IPS-18a (cell line): ENCODE measurements around the gene MAP6.

Experiments used
- H3K27ac ChIP-seq: one replicate; pipeline ENCODE4 v1.5.1; 2013; ENCODE audit warnings: low read length
- H3K27me3 ChIP-seq: one replicate; pipeline ENCODE4 v1.6.1; 2013; ENCODE audit warnings: mild to moderate bottlenecking, low read length; ENCODE audit not compliant: control insufficient read depth, insufficient read depth
- H3K36me3 ChIP-seq: one replicate; pipeline ENCODE4 v1.6.1; 2013; ENCODE audit warnings: low read depth, low read length; ENCODE audit not compliant: control insufficient read depth
- H3K4me1 ChIP-seq: one replicate; pipeline ENCODE4 v1.6.1; 2013; ENCODE audit warnings: low read depth, low read length; ENCODE audit not compliant: control insufficient read depth
- H3K4me3 ChIP-seq: one replicate; pipeline ENCODE4 v1.5.1; 2013; ENCODE audit warnings: low read length
- H3K9ac ChIP-seq: one replicate; pipeline ENCODE4 v1.6.1; 2013; ENCODE audit warnings: mild to moderate bottlenecking, low read length, moderate library complexity
- H3K9me3 ChIP-seq: one replicate; pipeline ENCODE4 v1.6.1; 2013; ENCODE audit warnings: low read depth, low read length; ENCODE audit not compliant: control insufficient read depth

Gene MAP6

DNA sequence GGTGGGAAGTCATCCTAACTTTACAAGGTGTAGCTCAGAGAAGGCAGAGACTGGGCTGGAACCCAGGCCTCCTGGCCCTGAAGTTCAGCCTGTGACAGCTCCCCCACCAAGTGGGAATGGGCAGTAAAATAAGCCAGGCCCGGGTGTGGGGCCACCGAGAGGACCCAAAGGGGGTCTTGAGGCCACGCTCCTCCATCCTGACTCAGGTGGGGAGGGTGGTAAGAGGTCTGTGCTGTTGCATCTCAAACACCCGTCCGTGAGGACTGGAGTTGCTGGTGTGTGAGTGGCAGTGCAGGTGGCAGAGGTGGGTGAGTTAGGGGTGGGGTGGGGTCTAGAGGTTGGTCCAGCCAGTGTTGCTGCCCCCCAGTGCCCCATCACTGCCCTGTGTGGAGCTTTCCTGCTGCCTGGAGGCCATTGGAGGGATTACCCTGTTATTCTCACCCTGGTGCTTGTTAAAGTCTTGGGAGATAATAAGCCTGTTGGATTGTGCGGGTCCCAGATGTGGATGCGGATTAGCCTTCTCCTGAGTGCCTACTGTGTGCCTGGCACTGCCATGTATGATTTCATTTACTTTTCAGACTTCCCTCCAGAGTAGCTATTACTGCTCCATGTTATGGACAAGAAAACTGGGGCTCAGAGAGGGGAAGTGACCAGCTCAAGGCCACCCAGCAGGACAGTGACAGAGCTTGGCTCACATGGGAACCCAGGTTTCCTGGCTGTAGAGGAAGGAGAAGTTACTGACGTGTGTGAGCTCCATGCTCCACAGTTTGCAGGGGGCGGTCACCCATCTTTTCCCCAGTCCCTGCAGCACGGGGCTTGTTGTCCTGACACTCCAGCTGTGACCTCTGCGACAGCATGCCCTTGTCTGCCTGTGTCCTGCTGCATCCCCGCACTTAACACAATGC, 93.9 kb downstream of the MAP6 start:
- H3K27ac ChIP-seq: no peak overlapping the region
- H3K27me3 ChIP-seq: no peaks in the 10 kb centered on the region
- peaks cover 9% of the 10 kb centered on the region for H3K4me1 ChIP-seq
- H3K9me3 ChIP-seq: no peaks in the 10 kb centered on the region
- H3K36me3 ChIP-seq: peaks cover 41% of the 10 kb centered on the region
- no peak overlapping the region for H3K9ac ChIP-seq
- H3K4me3 ChIP-seq: no peak overlapping the region

DNA sequence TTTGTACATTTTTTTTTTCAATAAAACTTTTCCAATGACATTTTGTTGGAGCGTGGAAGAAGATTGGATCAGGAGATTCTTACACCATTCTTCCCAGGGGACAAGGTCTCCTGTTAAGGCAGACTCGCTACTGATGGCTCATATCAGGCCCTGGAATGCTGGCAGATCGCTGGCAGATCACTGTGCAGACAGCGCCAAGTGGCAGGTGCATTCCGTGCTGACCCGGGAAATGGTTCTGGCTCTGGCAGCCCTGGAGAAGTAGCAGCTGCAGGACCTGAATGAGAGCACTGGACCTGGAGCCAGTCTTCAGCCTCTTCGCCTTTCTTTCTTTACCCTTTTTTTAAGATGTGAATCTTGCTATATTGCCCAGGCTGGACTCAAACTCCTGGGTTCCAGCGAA, 96.1 kb downstream of the MAP6 start:
- H3K4me3 ChIP-seq: no peak overlapping the region
- H3K9ac ChIP-seq: no peak overlapping the region
- no peak overlapping the region for H3K27ac ChIP-seq
- no peaks in the 10 kb centered on the region for H3K9me3 ChIP-seq
- peaks cover 61% of the 10 kb centered on the region for H3K36me3 ChIP-seq
- H3K4me1 ChIP-seq: peaks cover 9% of the 10 kb centered on the region
- H3K27me3 ChIP-seq: no peaks in the 10 kb centered on the region

DNA sequence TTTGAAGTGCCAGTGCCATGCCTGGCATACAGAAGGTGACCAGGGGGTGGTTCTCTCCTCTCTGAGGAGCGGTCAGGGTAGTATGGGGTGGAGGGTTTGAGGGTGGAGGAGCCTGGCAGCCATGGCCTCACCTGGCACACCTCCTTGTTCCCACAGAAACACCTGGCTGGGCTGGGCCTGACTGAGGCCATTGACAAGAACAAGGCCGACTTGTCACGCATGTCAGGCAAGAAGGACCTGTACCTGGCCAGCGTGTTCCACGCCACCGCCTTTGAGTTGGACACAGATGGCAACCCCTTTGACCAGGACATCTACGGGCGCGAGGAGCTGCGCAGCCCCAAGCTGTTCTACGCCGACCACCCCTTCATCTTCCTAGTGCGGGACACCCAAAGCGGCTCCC, 97.2 kb downstream of the MAP6 start:
- Histone ChIP-seq H3K27me3 (no peaks in the 10 kb centered on the region), H3K4me1 (peaks cover 4% of the 10 kb centered on the region), H3K4me3 (no peak overlapping the region), H3K9me3 (no peaks in the 10 kb centered on the region), H3K36me3 (peaks cover 72% of the 10 kb centered on the region), H3K9ac (no peak overlapping the region), H3K27ac (no peak overlapping the region)

DNA sequence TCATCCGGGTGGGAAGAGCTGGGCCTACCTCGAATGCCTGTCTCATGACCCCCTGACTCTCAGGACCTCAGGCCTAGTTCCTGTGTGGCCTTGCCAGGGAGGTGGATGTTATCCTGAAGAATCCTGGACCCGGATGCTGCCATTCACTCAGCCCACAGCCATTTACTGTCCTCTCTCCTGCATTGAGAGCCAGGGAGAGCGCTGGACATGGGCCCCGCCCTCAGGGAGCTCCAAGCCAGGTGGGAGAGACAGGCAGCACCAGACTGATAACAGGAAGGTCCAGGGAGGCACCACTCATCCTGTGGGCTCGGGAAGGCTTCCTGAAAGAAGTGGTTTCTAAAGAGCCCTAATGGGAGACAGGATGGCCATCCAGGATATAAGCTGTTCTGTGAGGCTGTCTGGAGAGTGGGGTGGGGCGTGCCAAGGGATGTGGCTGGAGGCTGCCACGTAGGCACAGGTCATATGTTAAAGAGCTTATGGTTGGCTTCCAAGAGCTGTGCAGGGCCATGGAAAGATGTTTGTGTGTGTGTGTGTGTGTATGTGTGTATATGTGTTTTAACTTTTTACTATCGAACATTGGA, 98.2 kb downstream of the MAP6 start:
- Histone ChIP-seq H3K36me3 (peaks cover 79% of the 10 kb centered on the region), H3K27ac (no peak overlapping the region), H3K4me1 (peaks cover 3% of the 10 kb centered on the region)

DNA sequence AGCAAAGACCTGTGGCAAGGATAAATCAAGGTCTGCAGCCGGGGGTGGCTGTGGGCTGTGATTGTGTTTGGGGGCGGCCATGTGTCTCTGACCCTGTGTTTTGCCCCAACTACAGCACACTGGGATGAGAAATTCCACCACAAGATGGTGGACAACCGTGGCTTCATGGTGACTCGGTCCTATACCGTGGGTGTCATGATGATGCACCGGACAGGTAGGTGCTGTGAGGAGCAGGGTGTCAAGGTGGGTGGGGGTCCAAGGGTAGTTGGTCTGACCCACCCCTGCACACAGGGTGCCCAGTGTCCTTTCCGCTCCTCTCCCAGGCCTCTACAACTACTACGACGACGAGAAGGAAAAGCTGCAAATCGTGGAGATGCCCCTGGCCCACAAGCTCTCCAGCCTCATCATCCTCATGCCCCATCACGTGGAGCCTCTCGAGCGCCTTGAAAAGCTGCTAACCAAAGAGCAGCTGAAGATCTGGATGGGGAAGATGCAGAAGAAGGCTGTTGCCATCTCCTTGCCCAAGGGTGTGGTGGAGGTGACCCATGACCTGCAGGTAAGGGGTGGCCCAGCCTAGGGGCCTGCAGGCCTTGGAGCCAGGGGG, 100.1 kb downstream of the MAP6 start:
- H3K27ac ChIP-seq: no peak overlapping the region
- no peaks in the 10 kb centered on the region for H3K27me3 ChIP-seq
- H3K9ac ChIP-seq: no peak overlapping the region
- no peak overlapping the region for H3K4me3 ChIP-seq
- peaks cover 83% of the 10 kb centered on the region for H3K36me3 ChIP-seq
- H3K9me3 ChIP-seq: no peaks in the 10 kb centered on the region
- H3K4me1 ChIP-seq: peaks cover 21% of the 10 kb centered on the region

More for the DNA sequence above, 98.2 kb downstream of the MAP6 start:
- Histone ChIP-seq H3K4me3 (no peak overlapping the region), H3K9ac (no peak overlapping the region), H3K9me3 (no peaks in the 10 kb centered on the region), H3K27me3 (no peaks in the 10 kb centered on the region)

DNA sequence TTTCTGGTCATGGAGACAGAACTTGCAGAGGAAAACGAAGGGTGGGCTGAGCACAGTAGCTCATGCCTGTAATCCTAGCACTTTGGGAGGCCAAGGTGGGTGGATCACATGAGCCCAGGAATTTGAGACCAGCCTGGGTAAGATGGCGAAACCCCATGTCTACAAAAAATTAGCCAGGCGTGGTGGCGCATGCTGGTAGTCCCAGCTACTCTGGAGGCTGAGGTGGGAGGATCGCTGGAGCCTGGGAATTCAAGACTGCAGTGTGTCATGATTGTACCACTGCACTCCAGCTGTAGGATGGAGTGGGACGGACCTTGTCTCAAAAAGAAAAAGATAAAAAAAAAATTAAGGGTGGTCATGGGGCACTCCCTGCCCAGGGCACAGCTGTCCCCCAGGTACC, 100.9 kb downstream of the MAP6 start:
- Histone ChIP-seq H3K9me3 (no peaks in the 10 kb centered on the region), H3K36me3 (peaks cover 75% of the 10 kb centered on the region), H3K4me1 (peaks cover 24% of the 10 kb centered on the region), H3K9ac (no peak overlapping the region), H3K4me3 (no peak overlapping the region), H3K27me3 (no peaks in the 10 kb centered on the region), H3K27ac (no peak overlapping the region)

DNA sequence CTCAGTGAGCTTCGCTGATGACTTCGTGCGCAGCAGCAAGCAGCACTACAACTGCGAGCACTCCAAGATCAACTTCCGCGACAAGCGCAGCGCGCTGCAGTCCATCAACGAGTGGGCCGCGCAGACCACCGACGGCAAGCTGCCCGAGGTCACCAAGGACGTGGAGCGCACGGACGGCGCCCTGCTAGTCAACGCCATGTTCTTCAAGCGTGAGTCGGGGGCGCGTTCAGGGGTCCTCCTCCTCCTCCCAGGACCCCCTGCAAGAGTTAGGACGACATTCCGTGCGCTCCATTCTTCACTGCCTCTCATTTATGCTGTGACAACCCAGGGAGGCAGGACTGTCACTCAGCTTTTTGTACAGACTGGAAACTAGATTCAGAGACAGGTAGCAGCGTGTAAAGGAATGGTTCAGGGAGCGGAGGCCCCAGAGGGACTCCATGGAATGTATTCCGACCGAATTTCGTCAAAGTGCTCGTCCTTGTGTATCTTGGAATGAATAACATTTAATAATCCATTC, 102.0 kb downstream of the MAP6 start:
- Histone ChIP-seq H3K4me3 (no peak overlapping the region), H3K9me3 (no peaks in the 10 kb centered on the region), H3K27me3 (no peaks in the 10 kb centered on the region), H3K4me1 (peaks cover 24% of the 10 kb centered on the region), H3K36me3 (peaks cover 64% of the 10 kb centered on the region), H3K9ac (no peak overlapping the region), H3K27ac (no peak overlapping the region)

DNA sequence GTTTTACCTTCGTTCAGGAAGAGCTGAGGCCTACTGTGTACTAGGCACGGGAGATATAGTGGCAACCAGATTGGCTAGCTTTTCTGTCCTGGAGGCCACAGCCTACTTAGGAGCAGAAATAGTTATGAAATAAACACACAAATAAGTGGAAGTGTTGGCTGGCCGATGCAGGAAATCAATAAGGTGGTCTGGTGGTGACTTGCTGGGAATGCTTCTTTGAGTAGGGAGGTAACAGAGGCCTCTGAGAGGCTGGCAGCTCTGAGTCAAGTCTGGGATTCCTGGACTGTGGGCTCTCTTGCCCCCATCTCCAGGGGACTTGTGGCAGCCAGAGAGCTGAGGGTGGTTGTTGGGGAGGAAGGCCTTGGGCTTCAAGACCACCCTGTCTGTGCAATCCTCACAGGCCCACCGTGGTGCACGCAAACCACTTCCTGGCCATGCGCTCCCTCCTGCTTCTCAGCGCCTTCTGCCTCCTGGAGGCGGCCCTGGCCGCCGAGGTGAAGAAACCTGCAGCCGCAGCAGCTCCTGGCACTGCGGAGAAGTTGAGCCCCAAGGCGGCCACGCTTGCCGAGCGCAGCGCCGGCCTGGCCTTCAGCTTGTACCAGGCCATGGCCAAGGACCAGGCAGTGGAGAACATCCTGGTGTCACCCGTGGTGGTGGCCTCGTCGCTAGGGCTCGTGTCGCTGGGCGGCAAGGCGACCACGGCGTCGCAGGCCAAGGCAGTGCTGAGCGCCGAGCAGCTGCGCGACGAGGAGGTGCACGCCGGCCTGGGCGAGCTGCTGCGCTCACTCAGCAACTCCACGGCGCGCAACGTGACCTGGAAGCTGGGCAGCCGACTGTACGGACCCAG, 102.7 kb downstream of the MAP6 start:
- Histone ChIP-seq H3K4me3 (no peak overlapping the region), H3K9ac (no peak overlapping the region), H3K27me3 (no peaks in the 10 kb centered on the region), H3K27ac (no peak overlapping the region), H3K9me3 (no peaks in the 10 kb centered on the region), H3K4me1 (peaks cover 24% of the 10 kb centered on the region), H3K36me3 (peaks cover 57% of the 10 kb centered on the region)

DNA sequence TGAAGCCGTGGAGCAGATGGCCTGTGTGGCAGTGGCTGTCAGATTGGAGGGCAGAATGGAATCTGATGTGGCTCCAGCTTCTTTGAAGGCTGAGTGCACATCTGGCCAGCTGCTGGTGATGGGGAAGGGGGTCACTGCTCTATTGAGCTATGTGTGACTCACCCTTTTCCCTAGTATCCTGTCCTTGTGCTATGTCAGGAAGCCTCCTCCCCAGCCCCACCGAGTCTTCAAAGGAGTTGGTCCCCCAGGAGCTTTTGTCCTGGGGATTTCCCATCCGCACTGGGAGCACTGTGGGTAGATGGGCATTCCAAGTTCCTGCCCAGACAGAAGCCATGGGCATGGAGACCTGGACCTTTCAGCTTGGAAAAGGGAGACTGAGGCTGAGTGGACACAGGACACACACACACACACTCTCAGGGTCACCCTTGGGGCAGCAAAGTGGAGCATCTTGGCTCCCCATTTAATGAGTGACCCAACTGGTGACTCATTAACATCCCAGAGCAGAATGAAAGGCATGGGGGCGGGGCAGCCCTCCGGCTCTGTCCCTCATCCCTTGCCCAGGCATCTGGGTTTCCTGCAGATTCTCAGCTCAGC, 103.5 kb downstream of the MAP6 start:
- Histone ChIP-seq H3K27me3 (no peaks in the 10 kb centered on the region), H3K4me3 (peak overlapping the region; percentile 90), H3K9ac (no peak overlapping the region), H3K4me1 (peaks cover 24% of the 10 kb centered on the region), H3K9me3 (no peaks in the 10 kb centered on the region), H3K27ac (no peak overlapping the region), H3K36me3 (peaks cover 49% of the 10 kb centered on the region)

DNA sequence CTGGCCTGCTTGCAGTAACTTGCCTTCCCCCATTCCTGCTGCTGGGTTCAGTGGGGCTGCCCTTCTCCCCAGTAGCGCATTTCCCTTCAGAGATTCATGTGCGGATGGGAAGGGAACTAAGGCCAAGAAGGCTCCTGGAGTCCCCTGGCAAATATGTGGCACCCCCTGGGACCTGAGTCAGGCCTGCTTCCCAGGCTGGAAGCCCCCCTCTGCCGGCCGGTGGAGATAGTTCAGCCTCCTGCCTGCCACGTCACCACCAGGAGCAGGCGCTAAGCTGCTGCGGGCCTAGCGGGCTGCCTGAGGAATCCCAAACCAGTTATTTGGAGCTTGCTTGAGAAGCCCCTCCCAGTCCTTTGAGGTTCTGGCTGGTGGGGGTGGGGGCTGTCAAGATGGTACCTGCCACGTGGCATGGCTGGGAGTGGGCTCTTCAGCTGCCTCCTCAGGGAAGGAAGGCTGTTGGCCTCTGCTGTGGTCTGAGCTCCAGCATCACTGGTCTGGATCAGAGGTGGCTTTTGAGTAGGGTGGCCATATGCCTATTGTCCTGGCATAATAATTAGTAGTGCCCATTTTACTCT, 104.8 kb downstream of the MAP6 start:
- H3K27ac ChIP-seq: peak overlapping the region; percentile 90
- H3K9ac ChIP-seq: peak overlapping the region; percentile 81
- H3K4me1 ChIP-seq: peaks cover 31% of the 10 kb centered on the region
- peak overlapping the region; percentile 90 for H3K4me3 ChIP-seq
- H3K27me3 ChIP-seq: no peaks in the 10 kb centered on the region
- no peaks in the 10 kb centered on the region for H3K9me3 ChIP-seq
- peaks cover 38% of the 10 kb centered on the region for H3K36me3 ChIP-seq
